GM12878 (cell line): ENCODE results near the gene WWTR1. TPM values are rescaled to one million over a fixed set of nuclear protein-coding genes. Genes with fewer than 3 reads are reported as not detected.

Experiments
- ATAC-seq: fragments of 200-7000 bp; cut with Tn5 transposase; 3 replicates; pipeline ENCODE4 v1.9.1; 2020; ENCODE audit warnings: mild to moderate bottlenecking, moderate library complexity
- BruUV-seq: library from RNA; stranded (reverse); fragments of 400-500 nt; replicated peaks from 2 replicates; lab custom pipeline; 2021; lab: Mats Ljungman, UMichigan
- CTCF ChIA-PET: fragments of 300-600 bp; sonication (Branson Sonifier 250); formaldehyde crosslinking; extraction: SDS; loops from one replicate; lab custom pipeline; 2021; ENCODE audit warnings: inconsistent platforms; lab: Yijun Ruan, JAX
- POLR2A ChIA-PET: fragments of 350-600 bp; formaldehyde crosslinking; extraction: SDS; loops from one replicate; lab custom pipeline; 2021; ENCODE audit warnings: inconsistent platforms; lab: Charles Lee
- RAD21 ChIA-PET: fragments of 300-600 bp; sonication (Branson Sonifier 250); formaldehyde crosslinking; loops from one replicate; lab custom pipeline; 2023; ENCODE audit warnings: antibody characterized with exemption; ENCODE audit not compliant: unreplicated experiment; lab: Charles Lee
- SMC1A ChIA-PET: fragments of 300-600 bp; sonication (Branson Sonifier 250); formaldehyde crosslinking; loops from one replicate; lab custom pipeline; 2023; ENCODE audit not compliant: unreplicated experiment, uncharacterized antibody; lab: Charles Lee
- DNase-seq: peaks from one replicate; pipeline ENCODE4 v3.0.0-alpha.2; 2011; ENCODE audit warnings: low read depth, low spot score
- FAIRE-seq: peaks from 3 replicates; lab custom pipeline; 2011; peaks lifted over from hg19 to GRCh38; lab: Jason Lieb, UNC
- H2AFZ ChIP-seq: 2 replicates; pipeline ENCODE4 v1.6.0; 2011; ENCODE audit warnings: low read depth, low read length, control low read depth; ENCODE audit not compliant: control insufficient read depth
- H3K27ac ChIP-seq: 2 replicates; pipeline ENCODE4 v1.5.1; 2011; ENCODE audit warnings: control low read depth; ENCODE audit not compliant: control insufficient read depth, insufficient read depth
- H3K27me3 ChIP-seq, 2 experiments: replicated peaks in 1 of 2; 2 replicates each; pipeline versions ENCODE4 v1.6.0 to v1.6.1; 2011; ENCODE audit warnings: low read length in 1 of 2; ENCODE audit not compliant: control insufficient read depth in 2 of 2, insufficient read depth in 2 of 2
- H3K36me3 ChIP-seq, 2 experiments: 2 replicates each; pipeline ENCODE4 v1.5.1; 2011; ENCODE audit warnings: low read length in 1 of 2; ENCODE audit not compliant: control insufficient read depth in 2 of 2, insufficient read depth in 2 of 2
- H3K4me1 ChIP-seq: 2 replicates; pipeline ENCODE4 v1.6.1; 2011; ENCODE audit warnings: mild to moderate bottlenecking, low read length, moderate library complexity, mixed read lengths; ENCODE audit not compliant: control insufficient read depth, insufficient read depth
- H3K4me2 ChIP-seq: 2 replicates; pipeline ENCODE4 v1.6.0; 2011; ENCODE audit warnings: control low read depth; ENCODE audit not compliant: control insufficient read depth, insufficient read depth
- H3K4me3 ChIP-seq: fragments of 200-600 bp; sonication (generic); 2 replicates; pipeline ENCODE4 v1.5.1; 2016
- H3K79me2 ChIP-seq: 2 replicates; pipeline ENCODE4 v1.6.0; 2011; ENCODE audit warnings: low read length; ENCODE audit not compliant: control insufficient read depth, insufficient read depth
- H3K9ac ChIP-seq: 2 replicates; pipeline ENCODE4 v1.8.0; 2011; ENCODE audit warnings: low read length, control low read depth, mixed read lengths; ENCODE audit not compliant: control insufficient read depth, insufficient read depth
- H3K9me3 ChIP-seq: replicated peaks from 3 replicates; pipeline ENCODE4 v1.5.1; 2011; ENCODE audit warnings: mild to moderate bottlenecking, low read length; ENCODE audit not compliant: control insufficient read depth, insufficient read depth
- H4K20me1 ChIP-seq: 2 replicates; pipeline ENCODE4 v1.6.0; 2011; ENCODE audit not compliant: control insufficient read depth, insufficient read depth
- BCL11A ChIP-seq: IDR thresholded peaks from 2 replicates; pipeline ENCODE4 v1.6.1; 2011; ENCODE audit warnings: low read depth, low read length
- BCLAF1 ChIP-seq: fragments of 450-650 bp; IDR thresholded peaks from 2 replicates; pipeline ENCODE4 v1.6.1; 2017; ENCODE audit warnings: antibody characterized with exemption, mild to moderate bottlenecking, moderate library complexity
- CREM ChIP-seq: IDR thresholded peaks from 2 replicates; pipeline ENCODE4 v1.6.1; 2014; ENCODE audit warnings: antibody characterized with exemption, low read depth
- EP300 ChIP-seq, 2 experiments: fragments of 150-350 bp in 1 of 2; IDR thresholded peaks; 2 replicates each; pipeline ENCODE4 v1.6.1; 2011 to 2012; ENCODE audit warnings: low read depth in 2 of 2, low read length in 2 of 2, borderline replicate concordance in 1 of 2, improper control_type of control experiment in 1 of 2, inconsistent platforms in 1 of 2; ENCODE audit not compliant: control insufficient read depth in 1 of 2
- FOXM1 ChIP-seq: IDR thresholded peaks from 2 replicates; pipeline ENCODE4 v1.6.1; 2012; ENCODE audit warnings: low read depth, mild to moderate bottlenecking, inconsistent platforms, low read length, moderate library complexity
- MTA2 ChIP-seq: fragments of 450-650 bp; IDR thresholded peaks from 2 replicates; pipeline ENCODE4 v1.6.1; 2016; ENCODE audit warnings: low read depth, mild to moderate bottlenecking, moderate library complexity
- MYB ChIP-seq: fragments of 150-350 bp; IDR thresholded peaks from 2 replicates; pipeline ENCODE4 v1.6.1; 2014; ENCODE audit warnings: mild to moderate bottlenecking, low read depth, low read length, borderline replicate concordance
- ZNF274 ChIP-seq: IDR thresholded peaks from one replicate; pipeline ENCODE4 v1.8.0; 2011; ENCODE audit not compliant: insufficient read length, insufficient read depth
- ZNF384 ChIP-seq: IDR thresholded peaks from 2 replicates; pipeline ENCODE4 v1.6.1; 2012; ENCODE audit warnings: low read depth, mild to moderate bottlenecking, low read length, improper control_type of control experiment, borderline replicate concordance
- ZNF687 ChIP-seq: fragments of 450-650 bp; IDR thresholded peaks from 2 replicates; pipeline ENCODE4 v1.6.1; 2017; ENCODE audit warnings: mild to moderate bottlenecking, moderate library complexity
- WGBS: methylation state at CpG from one replicate; pipeline ENCODE4 v1.1.6; 2016; ENCODE audit warnings: low lambda C conversion rate; ENCODE audit not compliant: insufficient replicate concordance, insufficient coverage; ENCODE audit errors: missing lambda C conversion rate; 5-methylcytosine and 5-hydroxymethylcytosine counted together
- in situ Hi-C: fragments of 300-500 bp; cut with MboI; formaldehyde crosslinking; loops from 9 replicates; pipeline ENCODE4 v1.14.3; 2018; ENCODE audit warnings: mixed read lengths
- intact Hi-C: fragments of 100-400 bp; cut with micrococcal nuclease; formaldehyde crosslinking; loops from one replicate; pipeline ENCODE4 v1.14.2; 2022; ENCODE audit not compliant: unreplicated experiment
- polyA plus RNA-seq, 11 experiments: library from polyadenylated mRNA; depleted of rRNA in 4 of 11; unstranded in 6 of 11; stranded (reverse) in 5 of 11; fragments of >200 nt; fragmentation: Nextera tagmentation in 4 of 11; fragmentation: Illumina TruSeq in 1 of 11; extraction: Ambion mirVana in 4 of 11; extraction: Trizol in 1 of 11; gene quantifications; 1 replicate in 1 of 11; 2 replicates in 10 of 11; pipeline versions ENCODE4 v1.2.1 to v1.2.3, GENCODE V29; 2011 to 2016; ENCODE audit warnings: inconsistent platforms in 2 of 11, missing spikeins in 2 of 11, low read depth in 1 of 11
- total RNA-seq, 4 experiments: library from RNA; depleted of rRNA in 3 of 4; stranded (reverse); fragments of >200 nt in 3 of 4; fragmentation: Illumina TruSeq in 1 of 4; extraction: Trizol in 1 of 4; gene quantifications; 2 replicates each; pipeline versions ENCODE4 v1.2.1 to v1.2.3, GENCODE V29; 2013 to 2021

WWTR1 gene
- total and polyA plus RNA-seq, 10 of the 15 experiments (the other 5 are each of a cell fraction or from before 2014, with no cell fraction given): 2.5 to 18.5 (median 5.8) TPM

- intact Hi-C loops: loop anchor here (5.0 kb wide), 1 partner anchor 36 kb away; no protein-coding TSS in a partner anchor
- ChIA-PET SMC1A (interaction anchor here (0.6 to 17.0 kb wide), 16 partner anchors 9 to 114 kb away, joined by 3 to 505 read pairs (median 11); partner anchors contain the start of gene WWTR1), RAD21 (interaction anchor here (0.5 to 12.7 kb wide), 10 partner anchors 17 to 169 kb away, joined by 3 to 181 read pairs (median 20); partner anchors contain the start of gene WWTR1), POLR2A (interaction anchor here (0.6 to 5.7 kb wide), 11 partner anchors 11 to 123 kb away, joined by 3 to 87 read pairs (median 5); partner anchors contain the start of gene WWTR1), CTCF (interaction anchor here (0.6 to 8.4 kb wide), 13 partner anchors 17 to 149 kb away, joined by 3 to 87 read pairs (median 7); partner anchors contain the start of genes COMMD2 and WWTR1)
- Histone ChIP-seq H3K9ac (no peak overlapping the region), H3K27me3 (no peaks in the 10 kb centered on the region), H3K4me2 (peak overlapping the region; percentile 15; the same call in 1 of the 2 replicates), H3K9me3 (no peaks in the 10 kb centered on the region), H3K36me3 (peaks cover 0 to 3% of the 10 kb centered on the region in 2 experiments; a peak in 2 of 4 replicates), H3K27ac (peak overlapping the region; percentile 12; the same call in 1 of the 2 replicates), H3K4me1 (peaks cover 28% of the 10 kb centered on the region), H4K20me1 (no peaks in the 10 kb centered on the region), H3K4me3 (no peak overlapping the region), H3K79me2 (peaks cover 2% of the 10 kb centered on the region), H2AFZ (no peak overlapping the region)
- peak; percentile 70 for TF ChIP-seq ZNF384
- TF ChIP-seq BCLAF1: no peak
- no peak for TF ChIP-seq FOXM1
- TF ChIP-seq CREM: no peak
- TF ChIP-seq BCL11A: no peak
- peak; percentile 50 for TF ChIP-seq MTA2
- peak; percentile 35 to 58; a peak in 1 of 4 replicates for TF ChIP-seq EP300 (IDR thresholded peaks at IDR 0.05; ENCODE audit: borderline replicate concordance in 1 of 2, control insufficient read depth in 1 of 2, low read depth in 2 of 2, low read length in 2 of 2)
- TF ChIP-seq ZNF687: 0 out of 2 replicates have a peak, but pooled peaks have one; percentile 31
- no peak for TF ChIP-seq ZNF274
- no peak for TF ChIP-seq MYB
- no peak for ATAC-seq
- no peak for FAIRE-seq
- no TSS peak for BruUV-seq
- in situ Hi-C loops: no loop called here
- no peak for DNase-seq
- 87% methylated on average over 3 of the region's 3 CpGs for WGBS
These were observed 54.4 kb downstream of the WWTR1 start for GRCh38 chr3:149603126-149604074.
